GM23338 (cell line): ENCODE results near the gene ZXDC. TPM values are rescaled to one million over a fixed set of nuclear protein-coding genes. Genes with fewer than 3 reads are reported as not detected.

Experiments used
- ATAC-seq: fragments of 200-7000 bp; cut with Tn5 transposase; 3 replicates; pipeline ENCODE4 v1.9.1; 2020
- DNase-seq: peaks from one replicate; pipeline ENCODE4 v3.0.0-alpha.2; 2015; ENCODE audit warnings: low spot score
- H2AFZ ChIP-seq: fragments of 200-600 bp; sonication (generic); 2 replicates; pipeline ENCODE4 v1.8.0; 2016; ENCODE audit warnings: antibody characterized with exemption, mild to moderate bottlenecking, moderate library complexity
- H3F3A ChIP-seq: fragments of 200-600 bp; sonication (generic); replicated peaks from 2 replicates; pipeline ENCODE4 v1.8.0; 2017; ENCODE audit warnings: antibody characterized with exemption, mixed run types, low read depth
- H3K27ac ChIP-seq: fragments of 200-600 bp; sonication (generic); 2 replicates; pipeline ENCODE4 v1.6.1; 2016; ENCODE audit warnings: low read depth
- H3K27me3 ChIP-seq: fragments of 200-600 bp; sonication (generic); 2 replicates; pipeline ENCODE4 v1.8.0; 2016; ENCODE audit warnings: mild to moderate bottlenecking, mixed run types, moderate library complexity; ENCODE audit not compliant: insufficient read depth
- H3K36me3 ChIP-seq: fragments of 200-600 bp; sonication (generic); 2 replicates; pipeline ENCODE4 v1.8.0; 2016; ENCODE audit warnings: mild to moderate bottlenecking; ENCODE audit not compliant: insufficient read depth
- H3K4me1 ChIP-seq: fragments of 200-600 bp; sonication (generic); 2 replicates; pipeline ENCODE4 v1.8.0; 2016; ENCODE audit warnings: mild to moderate bottlenecking, moderate library complexity; ENCODE audit not compliant: insufficient read depth
- H3K4me2 ChIP-seq: fragments of 200-600 bp; sonication (generic); 2 replicates; pipeline ENCODE4 v1.7.1; 2017; ENCODE audit warnings: mixed run types
- H3K4me3 ChIP-seq: fragments of 200-600 bp; sonication (generic); 2 replicates; pipeline ENCODE4 v1.6.1; 2016; ENCODE audit warnings: mixed run types
- H3K79me2 ChIP-seq: fragments of 200-600 bp; sonication (generic); replicated peaks from 2 replicates; pipeline ENCODE4 v1.8.0; 2017; ENCODE audit warnings: mild to moderate bottlenecking; ENCODE audit not compliant: insufficient read depth
- H3K9me2 ChIP-seq: fragments of 200-600 bp; sonication (generic); 2 replicates; pipeline ENCODE4 v1.8.0; 2017; ENCODE audit not compliant: insufficient read depth
- H4K20me1 ChIP-seq: fragments of 200-600 bp; sonication (generic); replicated peaks from 2 replicates; pipeline ENCODE4 v1.8.0; 2017; ENCODE audit warnings: mild to moderate bottlenecking; ENCODE audit not compliant: insufficient read depth
- H3K27ac Mint-ChIP-seq: 2 replicates; pipeline ENCODE4 v1.8.0; 2020; ENCODE audit warnings: inconsistent platforms, mild to moderate bottlenecking, moderate library complexity, mixed read lengths
- H3K27me3 Mint-ChIP-seq: 3 replicates; pipeline ENCODE4 v1.8.0; 2022; ENCODE audit warnings: low read depth, mild to moderate bottlenecking, moderate library complexity, mixed read lengths, inconsistent platforms; ENCODE audit not compliant: insufficient read depth, poor library complexity
- H3K36me3 Mint-ChIP-seq: 3 replicates; pipeline ENCODE4 v1.8.0; 2021; ENCODE audit warnings: low read depth, mild to moderate bottlenecking, inconsistent platforms, moderate library complexity, mixed read lengths
- H3K4me1 Mint-ChIP-seq: 3 replicates; pipeline ENCODE4 v1.8.0; 2020; ENCODE audit warnings: mild to moderate bottlenecking, inconsistent platforms, mixed read lengths
- H3K4me3 Mint-ChIP-seq: 3 replicates; pipeline ENCODE4 v1.8.0; 2021; ENCODE audit warnings: moderate library complexity, mild to moderate bottlenecking, inconsistent platforms, mixed read lengths
- H3K9me3 Mint-ChIP-seq: 3 replicates; pipeline ENCODE4 v1.8.0; 2020; ENCODE audit warnings: moderate library complexity, mild to moderate bottlenecking, inconsistent platforms, mixed read lengths
- CTCF ChIP-seq, 2 experiments: fragments of 200-600 bp in 1 of 2; sonication (generic) in 1 of 2; conservative IDR thresholded peaks; 2 replicates each; pipeline versions ENCODE4 v1.5.1 to v1.6.1; 2016 to 2017; ENCODE audit warnings: antibody characterized with exemption in 2 of 2, low read depth in 2 of 2, mild to moderate bottlenecking in 2 of 2, moderate library complexity in 1 of 2
- ETS1 ChIP-seq: IDR thresholded peaks from 2 replicates; pipeline ENCODE4 v1.6.1; 2016; ENCODE audit warnings: antibody characterized with exemption
- EZH2 ChIP-seq: fragments of 200-600 bp; sonication (generic); IDR thresholded peaks from one replicate; pipeline ENCODE4 v1.8.0; 2017; ENCODE audit warnings: antibody characterized with exemption, mild to moderate bottlenecking, low read depth; ENCODE audit not compliant: unreplicated experiment
- EZH2phosphoT487 ChIP-seq: fragments of 200-600 bp; sonication (generic); IDR thresholded peaks from one replicate; pipeline ENCODE4 v1.8.1; 2018; ENCODE audit warnings: antibody characterized with exemption; ENCODE audit not compliant: unreplicated experiment
- JUNB ChIP-seq: IDR thresholded peaks from one replicate; pipeline ENCODE4 v1.6.1; 2016; ENCODE audit warnings: antibody characterized with exemption; ENCODE audit not compliant: unreplicated experiment
- POLR2AphosphoS5 ChIP-seq: IDR thresholded peaks from 2 replicates; pipeline ENCODE4 v1.6.1; 2016; ENCODE audit warnings: antibody characterized with exemption, low read depth
- REST ChIP-seq: IDR thresholded peaks from one replicate; pipeline ENCODE4 v1.6.1; 2018; ENCODE audit warnings: antibody characterized with exemption; ENCODE audit not compliant: unreplicated experiment
- STAT1 ChIP-seq: IDR thresholded peaks from one replicate; pipeline ENCODE4 v1.6.1; 2016; ENCODE audit warnings: antibody characterized with exemption; ENCODE audit not compliant: unreplicated experiment
- ZNF114 ChIP-seq: fragments of 250-450 bp; sonication (Bioruptor Pico); IDR thresholded peaks from 2 replicates; pipeline ENCODE4 v1.5.0; 2020; ENCODE audit warnings: mild to moderate bottlenecking, moderate library complexity
- ZNF331 ChIP-seq: fragments of 250-450 bp; sonication (Bioruptor Pico); IDR thresholded peaks from 2 replicates; pipeline ENCODE4 v1.5.0; 2020; ENCODE audit warnings: low read depth, mild to moderate bottlenecking, moderate library complexity
- ZNF462 ChIP-seq: fragments of 250-450 bp; sonication (Bioruptor Pico); IDR thresholded peaks from 2 replicates; pipeline ENCODE4 v1.5.0; 2020; ENCODE audit warnings: mild to moderate bottlenecking, moderate library complexity
- polyA plus RNA-seq: library from polyadenylated mRNA; unstranded; fragments of >200 nt; fragmentation: Nextera tagmentation; extraction: Ambion mirVana; gene quantifications from 2 replicates; pipeline ENCODE4 v1.2.1, GENCODE V29; 2016
- total RNA-seq: library from RNA; depleted of rRNA; stranded (reverse); fragments of >200 nt; shearing (Covaris generic); gene quantifications from 2 replicates; pipeline ENCODE4 v1.2.3, GENCODE V29; 2014

ZXDC gene
- total and polyA plus RNA-seq, 2 experiments from 2014 or later, result 5.7 to 45.1 TPM

GRCh38 chr3:126431103-126431534 lies 44.6 kb downstream of the ZXDC start:
- ATAC-seq (no peak), DNase-seq (no peak)
- no peak overlapping the region for H3K27ac Mint-ChIP-seq
- no peaks in the 10 kb centered on the region for H3F3A ChIP-seq
- no peaks in the 10 kb centered on the region for H3K4me1 ChIP-seq
- H3K27me3 Mint-ChIP-seq, result peaks cover 3% of the 10 kb centered on the region
- no peak overlapping the region for H3K4me3 ChIP-seq
- peaks cover 12% of the 10 kb centered on the region; the same call in 2 of the 3 replicates for H3K9me3 Mint-ChIP-seq
- H4K20me1 ChIP-seq, result no peaks in the 10 kb centered on the region
- TF ChIP-seq POLR2AphosphoS5, result no peak
- no peak for TF ChIP-seq EZH2
- TF ChIP-seq ZNF462 (CRISPR knock-in tag), result no peak
- no peak for TF ChIP-seq ZNF114 (CRISPR knock-in tag)
- no peak for TF ChIP-seq JUNB
- TF ChIP-seq ZNF331 (CRISPR knock-in tag), result no peak
- no peak for TF ChIP-seq ETS1
- TF ChIP-seq STAT1, result no peak
- no peak for TF ChIP-seq REST
- TF ChIP-seq EZH2phosphoT487, result no peak
- no peak for TF ChIP-seq CTCF (conservative IDR thresholded peaks at IDR 0.05; ENCODE audit: low read depth in 2 of 2)
- no peak overlapping the region for H3K4me2 ChIP-seq
- peaks cover 3% of the 10 kb centered on the region for H3K36me3 Mint-ChIP-seq
- 0 out of 2 replicates have a peak, but pooled peaks cover 4% of the 10 kb centered on the region for H3K9me2 ChIP-seq
- no peak overlapping the region for H2AFZ ChIP-seq
- H3K36me3 ChIP-seq, result no peaks in the 10 kb centered on the region
- H3K79me2 ChIP-seq, result no peaks in the 10 kb centered on the region
- no peak overlapping the region for H3K27ac ChIP-seq
- no peak overlapping the region for H3K4me3 Mint-ChIP-seq
- no peaks in the 10 kb centered on the region for H3K4me1 Mint-ChIP-seq
- H3K27me3 ChIP-seq, result no peaks in the 10 kb centered on the region
